ENCODE results near the gene ARGFX.
A peak's percentile ranks its signal among the peaks of the same experiment; 100 is the strongest.
"Not testable (repeated sequence)": the region's sequence is repeated elsewhere in the genome, so short reads cannot be mapped to it uniquely, and the experiment has no call there.

ARGFX gene

GRCh38 chr3:121567649-121568048, at the start of gene ARGFX:
Gene ARGFX, plus strand, starts transcription at chr3:121567949. Its CDS starts 2,765 bp downstream, at chr3:121570714.
- DNase-seq (ENCODE audit: low spot score) = no peak

- no peak for DNase-seq (ENCODE audit: low spot score)
Measured at GRCh38 chr3:121517953-121518655, 49.6 kb upstream of the ARGFX start.

GRCh38 chr3:121520510-121520909, 47.2 kb upstream of the ARGFX start:
- no peak for DNase-seq (ENCODE audit: low spot score)

- no peak for DNase-seq (ENCODE audit: low spot score)
Measured at GRCh38 chr3:121529308-121529707, 38.4 kb upstream of the ARGFX start.

- no peak for DNase-seq (ENCODE audit: low spot score)
Measured at GRCh38 chr3:121531269-121531668, 36.5 kb upstream of the ARGFX start.

GRCh38 chr3:121542924-121543323, 24.8 kb upstream of the ARGFX start:
- no peak for DNase-seq (ENCODE audit: low spot score)

- DNase-seq (ENCODE audit: low spot score) = no peak
Measured at GRCh38 chr3:121545049-121545573, 22.6 kb upstream of the ARGFX start.

- DNase-seq (ENCODE audit: low spot score) = peak; percentile 96
Measured at GRCh38 chr3:121545574-121546455, 21.9 kb upstream of the ARGFX start, which contains the start of gene POLQ. Gene POLQ, minus strand, starts transcription at chr3:121545988. Its CDS starts 111 bp downstream, at chr3:121545877.

GRCh38 chr3:121552379-121552778, 15.4 kb upstream of the ARGFX start:
- DNase-seq (ENCODE audit: low spot score) = no peak

GRCh38 chr3:121552797-121553196, 15.0 kb upstream of the ARGFX start:
- no peak for DNase-seq (ENCODE audit: low spot score)

- DNase-seq (ENCODE audit: low spot score) = no peak
Measured at GRCh38 chr3:121557426-121557934, 10.3 kb upstream of the ARGFX start.

GRCh38 chr3:121562148-121562547, 5.6 kb upstream of the ARGFX start:
- DNase-seq (ENCODE audit: low spot score) = no peak

- DNase-seq (ENCODE audit: low spot score) = no peak
Measured at GRCh38 chr3:121566773-121567172, 976 bp upstream of the ARGFX start.

GRCh38 chr3:121574449-121574848, 6.7 kb downstream of the ARGFX start:
- DNase-seq (ENCODE audit: low spot score) = no peak

- no peak for DNase-seq (ENCODE audit: low spot score)
Measured at GRCh38 chr3:121581691-121582090, 13.9 kb downstream of the ARGFX start.

- DNase-seq (ENCODE audit: low spot score) = no peak
Measured at GRCh38 chr3:121584418-121584817, 16.7 kb downstream of the ARGFX start.

- no peak for DNase-seq (ENCODE audit: low spot score)
Measured at GRCh38 chr3:121592856-121593702, 25.3 kb downstream of the ARGFX start, which contains the start of gene FBXO40. Gene FBXO40, plus strand, starts transcription at chr3:121593379. Its CDS starts 27,197 bp downstream, at chr3:121620576.

GRCh38 chr3:121593806-121594205, 26.1 kb downstream of the ARGFX start:
- not testable (repeated sequence) for DNase-seq (ENCODE audit: low spot score)

- DNase-seq (ENCODE audit: low spot score) = no peak
Measured at GRCh38 chr3:121594850-121595249, 27.1 kb downstream of the ARGFX start.

- no peak for DNase-seq (ENCODE audit: low spot score)
Measured at GRCh38 chr3:121595765-121596406, 28.1 kb downstream of the ARGFX start.

GRCh38 chr3:121598564-121598963, 30.8 kb downstream of the ARGFX start:
- no peak for DNase-seq (ENCODE audit: low spot score)

All from pons (tissue), 1 donor.